GM19397 (cell line): ENCODE measurements around the gene PPP4C.
A peak's percentile ranks its signal among the peaks of the same experiment; 100 is the strongest.

Source experiments
- ATAC-seq: cut with Tn5 transposase; IDR thresholded peaks from one replicate; pipeline ENCODE4 v1.9.1; 2021; ENCODE audit warnings: mild to moderate bottlenecking, moderate library complexity; ENCODE audit not compliant: unreplicated experiment

Gene PPP4C

DNA sequence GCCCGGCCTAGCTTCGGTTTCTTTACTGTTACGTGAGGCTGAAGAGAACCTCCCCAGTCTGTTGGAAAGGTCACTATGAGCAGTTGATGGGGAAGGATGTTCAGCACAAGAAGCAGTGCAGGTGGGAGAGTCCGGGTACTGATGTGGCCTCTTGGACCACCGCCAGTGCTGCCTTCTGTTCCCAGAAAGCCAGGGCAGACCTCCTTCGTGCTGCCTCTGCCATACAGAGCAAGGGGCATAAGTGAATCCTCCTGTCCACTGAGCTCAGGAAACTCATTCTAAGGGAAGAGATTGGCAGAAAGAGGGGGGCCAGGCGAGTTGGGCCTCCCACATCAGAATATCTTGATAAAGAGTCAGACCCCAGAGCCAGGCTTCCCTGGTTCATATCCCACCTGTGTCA is 3.7 kb downstream of the PPP4C start:
- ATAC-seq, result no peak

DNA sequence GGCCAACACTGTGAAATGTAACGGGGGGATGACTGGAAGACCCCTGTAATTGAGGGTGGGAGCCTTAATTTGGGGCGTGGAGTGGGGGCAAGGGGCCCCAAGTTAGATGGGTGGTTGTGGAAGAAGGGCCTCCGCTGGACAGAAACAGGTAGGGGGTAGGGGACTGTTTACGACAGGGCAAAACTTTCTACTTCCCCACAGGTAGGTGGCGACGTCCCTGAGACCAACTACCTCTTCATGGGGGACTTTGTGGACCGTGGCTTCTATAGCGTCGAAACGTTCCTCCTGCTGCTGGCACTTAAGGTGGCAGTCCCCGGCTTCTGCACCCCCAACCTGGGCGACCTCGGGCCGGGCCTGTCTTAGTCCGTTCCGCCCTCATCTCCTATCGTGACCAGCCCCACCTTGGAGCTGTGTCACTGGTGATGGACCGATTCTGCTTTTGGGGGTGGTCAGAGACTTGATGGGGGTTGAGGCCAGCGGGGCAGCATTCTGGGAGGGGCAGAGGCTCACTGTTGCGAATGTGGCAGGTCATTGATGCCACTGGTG is 6.8 kb downstream of the PPP4C start:
- ATAC-seq, result no peak

DNA sequence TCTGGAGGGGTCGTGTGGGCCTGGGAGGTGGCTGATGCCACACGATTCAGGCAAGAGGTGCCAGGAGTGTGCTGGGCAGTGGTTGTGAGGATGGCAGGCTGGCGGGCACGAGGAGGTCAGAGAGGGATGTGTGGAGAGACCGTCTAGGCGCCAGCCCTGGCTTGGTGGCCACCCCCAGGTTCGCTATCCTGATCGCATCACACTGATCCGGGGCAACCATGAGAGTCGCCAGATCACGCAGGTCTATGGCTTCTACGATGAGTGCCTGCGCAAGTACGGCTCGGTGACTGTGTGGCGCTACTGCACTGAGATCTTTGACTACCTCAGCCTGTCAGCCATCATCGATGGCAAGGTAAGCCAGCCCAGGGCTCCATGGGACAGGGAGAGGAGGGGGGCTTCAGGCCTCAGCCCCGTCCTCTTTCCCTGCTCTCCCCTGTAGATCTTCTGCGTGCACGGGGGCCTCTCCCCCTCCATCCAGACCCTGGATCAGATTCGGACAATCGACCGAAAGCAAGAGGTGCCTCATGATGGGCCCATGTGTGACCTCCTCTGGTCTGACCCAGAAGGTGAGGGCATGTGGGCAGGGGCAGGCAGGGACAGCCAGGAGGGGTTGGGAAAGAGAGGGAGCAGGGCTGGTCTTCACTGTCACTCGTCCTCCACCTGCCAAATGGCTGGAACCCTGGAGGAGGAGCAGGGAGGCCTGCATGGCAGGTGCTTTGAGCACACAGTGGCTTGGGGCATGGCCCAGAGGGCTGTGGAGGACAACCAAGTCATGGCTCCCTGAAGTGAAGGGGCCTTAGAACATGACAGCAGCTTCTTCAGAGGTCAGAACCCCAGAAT is 7.6 kb downstream of the PPP4C start:
- no peak for ATAC-seq

DNA sequence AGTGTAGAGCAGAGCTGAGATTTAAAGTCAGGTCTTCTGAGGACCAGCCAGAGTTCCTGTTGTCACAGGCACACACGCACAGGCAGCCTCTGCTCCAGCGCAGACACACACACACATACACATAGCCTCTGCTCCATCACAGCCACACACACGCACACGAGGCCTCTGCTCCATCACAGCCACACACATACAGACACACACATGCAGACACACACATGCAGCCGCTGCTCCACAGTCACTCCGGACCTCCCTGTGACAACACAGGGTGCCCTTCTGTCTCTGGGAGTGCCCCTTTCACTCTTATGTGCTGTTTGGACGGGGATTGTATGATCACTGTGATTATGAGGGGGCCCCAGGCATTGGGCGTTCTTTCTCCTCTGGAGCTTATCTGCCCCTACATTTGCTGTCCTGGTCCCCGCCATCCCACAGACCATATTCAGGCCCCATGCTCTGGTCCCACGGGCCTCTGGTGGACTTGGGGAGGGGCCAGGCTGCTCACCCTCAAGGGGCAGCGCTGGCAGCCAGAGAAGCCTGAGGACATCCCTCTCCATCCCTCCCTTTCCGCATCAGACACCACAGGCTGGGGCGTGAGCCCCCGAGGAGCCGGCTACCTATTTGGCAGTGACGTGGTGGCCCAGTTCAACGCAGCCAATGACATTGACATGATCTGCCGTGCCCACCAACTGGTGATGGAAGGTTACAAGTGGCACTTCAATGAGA is 8.5 kb downstream of the PPP4C start:
- no peak for ATAC-seq

DNA sequence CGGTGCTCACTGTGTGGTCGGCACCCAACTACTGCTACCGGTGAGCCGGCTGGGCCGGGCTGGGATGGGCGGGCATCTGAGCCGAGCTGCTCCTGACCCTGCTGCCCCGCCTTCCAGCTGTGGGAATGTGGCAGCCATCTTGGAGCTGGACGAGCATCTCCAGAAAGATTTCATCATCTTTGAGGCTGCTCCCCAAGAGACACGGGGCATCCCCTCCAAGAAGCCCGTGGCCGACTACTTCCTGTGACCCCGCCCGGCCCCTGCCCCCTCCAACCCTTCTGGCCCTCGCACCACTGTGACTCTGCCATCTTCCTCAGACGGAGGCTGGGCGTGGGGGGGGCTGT is 9.0 kb downstream of the PPP4C start:
- ATAC-seq, result no peak

DNA sequence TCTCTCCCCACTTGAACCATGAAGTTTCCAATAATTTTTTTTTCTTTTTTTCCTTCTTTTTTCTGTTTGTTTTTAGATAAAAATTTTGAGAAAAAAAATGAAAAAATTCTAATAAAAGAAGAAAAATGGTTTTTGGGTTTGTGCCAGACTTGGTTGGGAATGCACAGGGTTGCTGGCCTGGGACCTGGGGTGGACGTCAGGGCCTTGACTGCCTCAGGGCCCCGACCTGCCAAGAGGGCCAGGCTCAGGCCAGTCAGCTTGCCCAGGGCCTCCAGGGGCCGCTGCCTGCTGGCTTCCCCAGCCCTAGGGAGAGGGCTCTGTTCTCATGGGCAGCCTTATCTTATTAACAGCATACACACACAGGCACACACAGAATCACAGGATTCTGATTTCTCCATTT is 9.5 kb downstream of the PPP4C start:
- no peak for ATAC-seq

DNA sequence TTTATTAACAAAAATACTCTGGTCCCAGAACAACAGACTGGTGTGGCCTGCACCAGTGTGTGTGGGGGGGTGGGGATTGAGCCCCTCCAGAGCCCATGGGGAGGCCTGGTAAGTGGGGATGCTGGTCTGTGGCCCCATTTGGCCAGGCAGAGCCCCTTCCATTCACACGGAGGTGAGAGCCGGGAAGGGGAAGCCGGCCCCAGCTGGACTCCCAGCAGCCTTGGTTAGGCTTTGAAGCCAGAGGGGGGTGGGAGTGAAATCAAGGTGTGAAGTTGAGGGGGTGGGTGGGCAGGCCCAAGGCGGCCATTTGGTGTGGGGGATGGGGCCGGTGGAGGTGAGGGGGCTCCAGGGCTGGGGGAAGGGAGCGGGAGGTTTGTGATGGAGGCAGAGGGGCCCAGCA is 10.0 kb downstream of the PPP4C start:
- ATAC-seq, result no peak

DNA sequence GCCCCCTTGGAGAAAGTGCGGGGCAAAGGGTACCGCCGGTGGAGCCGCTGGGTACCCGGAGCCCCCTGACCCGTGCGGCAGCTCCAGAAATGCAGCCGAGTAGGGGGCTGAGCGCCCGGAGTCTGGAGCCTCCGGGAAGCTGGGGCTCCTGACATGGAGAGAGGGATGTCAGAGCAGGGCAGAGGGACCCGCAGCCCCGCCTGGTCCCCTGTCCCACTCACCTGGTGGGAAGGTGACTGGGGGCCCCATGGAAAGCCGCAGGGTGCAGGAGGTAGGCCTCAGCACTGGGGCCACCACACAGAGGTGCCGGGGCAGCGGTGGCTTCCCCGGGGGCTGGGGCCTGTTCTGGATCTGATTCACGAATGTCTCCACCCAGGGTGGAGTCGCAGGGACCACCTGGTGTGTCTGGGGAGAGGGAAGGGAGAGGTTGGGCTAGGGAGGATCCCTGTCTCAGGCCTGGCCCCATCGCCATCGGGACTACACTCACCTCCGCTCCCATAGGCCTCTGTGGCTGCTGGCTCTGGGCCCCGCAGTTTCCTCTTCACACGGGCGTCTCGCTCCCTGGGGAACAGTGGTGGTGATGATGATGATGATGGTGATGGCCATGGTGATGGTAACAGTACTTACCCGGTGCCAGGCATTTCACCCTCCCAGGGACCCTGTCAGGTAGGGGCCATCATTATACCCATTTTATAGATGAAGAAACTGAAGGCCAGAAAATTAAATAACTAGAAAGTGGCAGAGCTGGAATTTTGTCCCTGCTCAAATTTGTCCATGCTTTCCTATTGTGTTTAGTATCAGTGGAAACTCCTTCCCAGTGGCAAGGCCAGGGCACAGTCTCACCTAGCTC is 10.7 kb downstream of the PPP4C start:
- no peak for ATAC-seq

DNA sequence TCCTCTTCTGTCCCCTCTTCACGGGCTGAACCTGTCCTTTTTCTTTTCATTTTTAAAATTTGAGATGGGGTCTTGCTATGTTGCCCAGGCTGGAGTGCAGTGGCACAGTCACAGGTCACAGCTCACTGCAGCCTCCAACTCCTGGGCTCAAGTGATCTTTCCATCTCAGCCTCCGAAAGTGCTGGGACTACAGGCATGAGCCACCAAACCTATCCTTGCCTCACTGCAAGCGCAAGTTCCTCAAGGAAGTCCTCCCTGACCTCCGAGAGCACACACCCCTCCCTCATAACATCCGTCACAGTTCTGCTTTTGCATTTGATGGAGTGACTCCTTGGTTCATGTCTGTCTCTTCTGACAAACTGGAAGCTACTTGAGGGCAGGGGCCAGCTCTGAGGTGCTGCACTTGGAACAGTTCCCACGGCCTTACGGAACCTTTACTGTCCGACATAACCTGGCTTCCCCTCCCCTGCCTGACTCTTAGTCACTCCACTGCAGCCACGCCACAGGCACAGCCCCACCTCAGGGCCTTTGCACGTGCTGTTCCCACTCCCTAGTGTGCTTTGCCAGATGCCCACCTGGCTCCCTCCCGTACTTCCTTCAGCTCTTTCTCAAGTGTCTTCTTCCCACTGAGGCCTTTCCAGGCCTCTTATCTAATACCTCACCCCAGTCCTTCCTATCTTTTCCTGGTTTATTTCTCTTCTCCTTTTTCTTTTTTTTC is 11.5 kb downstream of the PPP4C start:
- ATAC-seq, result no peak

DNA sequence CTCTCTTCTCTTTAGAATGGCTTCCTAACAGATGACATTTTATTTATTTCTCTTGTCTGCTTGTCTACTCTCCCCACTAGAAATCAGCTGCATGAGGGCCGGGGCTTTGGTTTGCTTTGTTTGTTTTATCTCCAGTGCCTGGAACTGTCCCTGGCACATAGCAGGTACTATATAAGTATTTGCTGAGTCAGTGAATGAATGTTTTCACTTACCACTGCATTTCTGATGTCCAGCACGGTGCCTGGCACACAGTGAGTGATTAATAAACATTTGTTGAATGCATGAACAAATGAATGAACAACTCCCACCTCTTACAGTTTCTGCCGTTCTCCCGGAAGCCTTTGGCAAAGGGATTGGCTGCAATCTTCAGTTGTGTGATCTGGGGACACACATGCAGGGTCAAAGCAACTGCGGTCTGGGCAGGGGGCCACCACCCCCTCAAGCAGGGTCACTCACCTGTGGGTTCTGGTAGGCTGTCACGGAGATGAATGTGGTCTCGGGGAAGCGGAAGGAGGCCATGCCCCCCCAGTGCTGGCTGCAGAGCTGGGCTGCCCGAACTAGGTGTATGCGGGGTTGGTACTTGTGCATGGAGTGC is 12.5 kb downstream of the PPP4C start:
- no peak for ATAC-seq

DNA sequence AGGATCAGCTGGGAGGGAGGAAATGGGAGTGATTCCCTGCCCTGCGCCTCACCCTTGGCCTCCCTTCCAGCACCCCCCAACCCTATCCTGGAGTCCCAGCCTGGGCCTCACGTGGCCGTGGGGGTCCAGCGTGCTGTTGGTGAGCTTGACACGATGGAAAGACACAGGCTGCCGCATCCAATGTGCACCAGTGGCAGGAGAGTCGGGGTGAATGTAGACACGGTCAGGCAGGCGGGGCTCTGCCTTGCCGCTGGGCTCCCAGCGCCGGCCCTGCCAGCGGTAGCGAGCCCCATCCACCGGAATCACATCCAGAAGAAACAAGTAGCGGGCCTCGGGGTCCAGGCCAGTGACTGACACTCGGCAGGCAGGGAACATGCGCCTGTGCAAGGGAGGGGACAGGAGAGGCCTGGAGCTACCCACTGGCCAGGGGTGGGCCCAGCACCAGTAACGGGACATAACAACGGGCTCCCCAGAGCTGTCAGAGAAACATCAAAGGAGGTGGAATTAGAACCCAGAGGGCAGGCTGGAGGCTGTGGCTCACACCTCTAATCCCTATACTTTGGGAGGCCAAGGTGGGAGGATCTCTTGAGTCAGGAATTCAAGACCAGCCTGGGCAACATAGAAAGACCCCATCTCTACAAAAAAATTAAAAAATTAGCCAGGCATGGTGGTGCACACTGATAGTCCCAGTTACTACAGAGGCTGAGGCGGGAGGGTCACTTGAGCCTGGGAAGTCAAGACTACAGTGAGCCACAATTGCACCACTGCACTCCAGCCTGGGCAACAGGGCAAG is 13.2 kb downstream of the PPP4C start:
- no peak for ATAC-seq

DNA sequence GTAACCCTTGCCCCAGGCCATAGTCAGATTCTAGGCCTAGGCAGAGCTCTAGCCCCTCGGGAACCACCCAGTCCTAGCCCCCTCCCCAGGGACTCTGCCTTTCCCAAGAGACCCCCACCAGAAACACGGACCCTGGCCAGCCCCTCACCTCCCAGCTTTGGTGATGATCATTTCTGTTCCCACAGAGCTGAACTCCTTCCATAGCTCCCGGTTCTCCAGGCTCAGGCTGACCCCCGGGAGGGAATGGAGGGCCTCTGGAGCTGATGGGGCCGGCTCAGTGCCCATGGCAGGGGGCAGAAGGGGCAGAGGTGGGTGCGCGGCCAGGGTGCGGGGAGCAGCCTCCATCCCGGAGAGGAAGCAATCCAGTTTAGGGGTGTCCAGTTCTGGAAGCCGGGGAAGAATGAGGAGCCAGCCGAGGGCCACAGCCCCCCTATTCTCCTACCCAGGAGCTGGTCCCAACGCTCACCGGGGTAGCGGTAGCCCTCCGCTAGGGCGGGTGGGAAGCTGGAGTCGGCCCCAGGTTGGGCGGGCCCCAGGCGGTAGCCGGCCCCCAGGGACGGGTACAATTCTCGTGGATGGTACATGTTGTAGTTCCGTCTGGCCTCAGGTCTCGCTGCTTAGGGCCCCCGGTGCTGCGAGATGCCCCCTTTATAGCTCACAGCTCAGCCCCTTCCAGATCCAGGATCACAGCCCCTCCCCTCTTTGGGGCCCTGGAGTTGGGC is 15.0 kb downstream of the PPP4C start:
- ATAC-seq, result no peak

DNA sequence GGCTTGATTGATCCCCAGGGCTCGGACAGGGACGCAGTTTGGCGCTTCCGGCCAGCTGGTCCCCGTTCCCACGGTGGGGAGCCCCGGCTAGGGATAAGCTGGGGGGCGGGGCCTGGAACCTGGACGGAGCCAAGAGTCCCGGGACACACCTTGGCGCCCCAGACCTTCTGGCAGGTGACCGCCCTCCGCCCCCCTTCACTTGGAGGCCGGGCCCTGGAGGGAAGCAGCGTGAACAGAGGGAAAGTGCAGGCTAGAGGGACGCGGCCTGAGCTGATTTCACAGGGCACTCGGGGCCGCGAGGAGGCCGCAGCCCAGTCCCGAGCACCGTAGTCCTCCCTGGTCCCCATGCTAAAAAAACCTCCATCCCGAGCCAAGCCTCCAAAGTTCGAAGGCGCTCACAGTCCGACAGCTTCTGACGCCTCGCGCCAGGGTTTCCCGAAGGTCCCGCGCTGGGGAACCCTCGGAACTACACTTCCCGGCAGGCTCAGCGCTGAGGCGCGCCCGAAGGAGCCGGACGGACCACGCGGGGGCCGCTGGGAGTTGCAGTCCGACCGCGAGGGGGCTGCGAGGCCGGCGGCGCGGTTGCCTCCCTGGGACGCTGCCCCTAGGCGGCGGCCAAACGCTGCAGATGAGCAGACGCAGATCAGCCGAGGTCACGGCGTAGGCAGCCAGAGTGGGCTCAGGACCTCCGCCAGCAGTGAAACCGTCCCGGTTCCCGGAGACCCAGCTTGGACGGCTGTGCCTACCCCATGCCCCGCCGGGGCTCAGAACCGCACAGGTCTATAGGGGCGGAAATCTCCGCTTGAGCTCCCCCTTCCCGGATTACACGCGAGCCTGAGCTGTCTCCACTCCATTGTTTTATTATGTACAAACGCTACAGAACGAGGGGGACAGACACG is 15.9 kb downstream of the PPP4C start, which contains the start of gene TBX6:
Gene TBX6 (minus strand): TSS at position 451 of the 899 bp plus-strand sequence. CDS start 731 bp downstream, outside the sequence.
- peak; percentile 69 for ATAC-seq

DNA sequence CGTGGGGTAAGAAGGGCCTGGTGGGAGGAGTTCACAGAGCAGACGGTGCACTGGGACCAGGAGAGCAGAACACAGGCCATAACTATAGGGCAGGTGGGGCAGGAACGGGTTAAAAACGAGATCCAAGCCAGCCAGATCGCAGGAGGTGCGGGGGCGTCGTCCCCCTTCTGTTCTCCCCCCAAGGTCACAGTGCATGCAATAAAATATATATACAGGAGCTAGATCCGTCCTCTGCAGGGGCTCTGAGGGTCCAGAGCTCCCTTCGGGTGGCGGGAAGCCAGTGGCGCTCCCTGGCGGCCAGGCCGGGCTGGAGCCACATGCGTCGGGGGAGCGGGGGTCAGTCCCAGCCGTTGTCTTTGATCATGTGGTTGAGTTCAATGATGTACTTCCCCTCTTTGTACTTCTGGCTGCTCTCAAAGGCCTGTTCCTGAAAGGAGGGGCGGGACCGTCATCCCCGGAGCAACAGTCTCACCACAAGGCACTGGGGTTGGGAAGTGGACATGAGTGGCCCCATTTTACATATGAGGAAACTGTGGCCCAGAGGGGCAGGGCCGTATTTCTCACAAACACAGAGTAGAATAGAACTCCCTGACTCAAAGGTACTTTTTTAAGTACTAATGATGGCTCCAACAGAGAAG is 16.7 kb downstream of the PPP4C start:
- ATAC-seq, result peak; percentile 40

DNA sequence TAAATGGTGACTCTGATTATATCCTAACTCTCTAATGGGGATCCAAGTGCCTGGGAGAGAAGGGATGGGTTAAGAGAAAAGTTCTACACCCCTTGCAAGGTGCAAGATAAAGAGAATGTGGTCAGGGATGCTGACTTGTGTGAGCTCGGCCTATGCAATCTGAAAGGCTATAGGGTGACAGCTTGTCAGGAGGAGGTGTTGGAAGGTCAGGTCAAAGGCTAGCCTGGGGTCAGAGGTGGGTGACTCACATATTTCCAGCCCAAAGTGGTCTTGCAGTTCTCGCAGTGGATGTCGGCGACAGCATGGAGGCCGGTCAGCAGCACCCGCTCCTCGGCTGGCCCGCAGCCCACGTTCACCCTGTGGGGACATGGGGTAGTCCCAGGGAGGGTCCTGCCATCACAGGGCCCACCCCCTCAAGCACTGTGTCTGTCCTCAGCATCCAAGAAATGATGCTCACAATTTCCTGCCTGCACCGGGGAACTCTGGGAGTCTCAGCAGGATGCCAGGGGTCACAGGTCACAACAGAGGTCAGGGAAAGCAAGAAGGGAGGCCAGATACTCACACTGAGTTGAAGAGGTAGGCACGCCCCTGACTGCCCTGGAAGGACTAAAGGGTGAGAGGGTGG is 18.9 kb downstream of the PPP4C start:
- ATAC-seq, result no peak

DNA sequence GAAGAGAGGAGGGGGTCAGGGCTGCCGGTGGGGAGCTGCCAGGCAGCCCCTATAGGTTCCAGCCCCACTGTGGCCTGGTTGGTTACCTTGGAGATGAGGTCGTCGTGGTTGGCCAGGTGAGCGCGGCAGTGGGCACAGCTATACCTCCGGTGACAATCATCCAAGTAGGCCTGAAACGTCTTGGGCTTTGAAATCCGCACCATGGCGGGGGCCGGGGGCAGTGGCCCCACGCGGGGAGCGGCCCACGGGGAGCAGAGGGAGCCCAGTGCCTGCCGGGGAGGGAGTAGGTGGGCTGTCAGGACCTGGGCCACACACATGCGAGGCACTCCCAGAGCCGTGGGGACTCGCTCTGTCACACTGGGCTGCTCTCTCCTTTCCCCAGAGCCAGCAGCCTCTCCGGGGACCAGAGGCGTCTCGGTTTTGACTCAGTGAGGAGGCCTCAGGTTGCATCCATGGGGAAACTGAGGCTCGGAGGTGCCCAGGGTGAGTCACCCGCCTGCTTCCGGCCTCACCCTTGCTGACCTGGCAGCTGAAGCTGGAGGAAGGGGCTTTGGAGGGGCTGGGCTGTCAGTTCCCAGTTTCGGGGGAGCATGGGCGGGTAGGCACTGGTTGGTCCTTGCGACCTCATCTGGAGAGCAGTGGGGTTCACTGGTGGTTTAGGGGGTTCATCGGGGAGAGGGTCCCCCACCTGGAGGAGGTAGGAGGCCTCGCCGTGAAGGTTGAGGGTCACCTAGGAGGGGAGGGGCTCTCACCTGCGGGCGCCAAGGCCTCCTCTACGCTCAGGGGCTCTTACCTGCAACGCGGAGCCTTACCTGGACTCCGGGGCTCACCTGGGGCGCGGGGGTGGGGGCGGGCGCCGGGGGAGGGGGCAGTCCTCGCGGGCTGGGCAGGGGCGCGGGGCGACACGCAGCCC is 19.6 kb downstream of the PPP4C start:
- no peak for ATAC-seq
